GM12878 (cell line): ENCODE results near the gene PRELID2. TPM values are rescaled to one million over a fixed set of nuclear protein-coding genes. Genes with fewer than 3 reads are reported as not detected.

Source experiments
- ATAC-seq: fragments of 200-7000 bp; cut with Tn5 transposase; 3 replicates; pipeline ENCODE4 v1.9.1; 2020; ENCODE audit warnings: mild to moderate bottlenecking, moderate library complexity
- BruUV-seq: library from RNA; stranded (reverse); fragments of 400-500 nt; replicated peaks from 2 replicates; lab custom pipeline; 2021; lab: Mats Ljungman, UMichigan
- CTCF ChIA-PET: fragments of 300-600 bp; sonication (Branson Sonifier 250); formaldehyde crosslinking; extraction: SDS; loops from one replicate; lab custom pipeline; 2021; ENCODE audit warnings: inconsistent platforms; lab: Yijun Ruan, JAX
- POLR2A ChIA-PET: fragments of 350-600 bp; formaldehyde crosslinking; extraction: SDS; loops from one replicate; lab custom pipeline; 2021; ENCODE audit warnings: inconsistent platforms; lab: Charles Lee
- RAD21 ChIA-PET: fragments of 300-600 bp; sonication (Branson Sonifier 250); formaldehyde crosslinking; loops from one replicate; lab custom pipeline; 2023; ENCODE audit warnings: antibody characterized with exemption; ENCODE audit not compliant: unreplicated experiment; lab: Charles Lee
- SMC1A ChIA-PET: fragments of 300-600 bp; sonication (Branson Sonifier 250); formaldehyde crosslinking; loops from one replicate; lab custom pipeline; 2023; ENCODE audit not compliant: unreplicated experiment, uncharacterized antibody; lab: Charles Lee
- DNase-seq: peaks from one replicate; pipeline ENCODE4 v3.0.0-alpha.2; 2011; ENCODE audit warnings: low read depth, low spot score
- FAIRE-seq: peaks from 3 replicates; lab custom pipeline; 2011; peaks lifted over from hg19 to GRCh38; lab: Jason Lieb, UNC
- H2AFZ ChIP-seq: 2 replicates; pipeline ENCODE4 v1.6.0; 2011; ENCODE audit warnings: low read depth, low read length, control low read depth; ENCODE audit not compliant: control insufficient read depth
- H3K27ac ChIP-seq: 2 replicates; pipeline ENCODE4 v1.5.1; 2011; ENCODE audit warnings: control low read depth; ENCODE audit not compliant: control insufficient read depth, insufficient read depth
- H3K27me3 ChIP-seq, 2 experiments: replicated peaks in 1 of 2; 2 replicates each; pipeline versions ENCODE4 v1.6.0 to v1.6.1; 2011; ENCODE audit warnings: low read length in 1 of 2; ENCODE audit not compliant: control insufficient read depth in 2 of 2, insufficient read depth in 2 of 2
- H3K36me3 ChIP-seq, 2 experiments: 2 replicates each; pipeline ENCODE4 v1.5.1; 2011; ENCODE audit warnings: low read length in 1 of 2; ENCODE audit not compliant: control insufficient read depth in 2 of 2, insufficient read depth in 2 of 2
- H3K4me1 ChIP-seq: 2 replicates; pipeline ENCODE4 v1.6.1; 2011; ENCODE audit warnings: mild to moderate bottlenecking, low read length, moderate library complexity, mixed read lengths; ENCODE audit not compliant: control insufficient read depth, insufficient read depth
- H3K4me2 ChIP-seq: 2 replicates; pipeline ENCODE4 v1.6.0; 2011; ENCODE audit warnings: control low read depth; ENCODE audit not compliant: control insufficient read depth, insufficient read depth
- H3K4me3 ChIP-seq: fragments of 200-600 bp; sonication (generic); 2 replicates; pipeline ENCODE4 v1.5.1; 2016
- H3K79me2 ChIP-seq: 2 replicates; pipeline ENCODE4 v1.6.0; 2011; ENCODE audit warnings: low read length; ENCODE audit not compliant: control insufficient read depth, insufficient read depth
- H3K9ac ChIP-seq: 2 replicates; pipeline ENCODE4 v1.8.0; 2011; ENCODE audit warnings: low read length, control low read depth, mixed read lengths; ENCODE audit not compliant: control insufficient read depth, insufficient read depth
- H3K9me3 ChIP-seq: replicated peaks from 3 replicates; pipeline ENCODE4 v1.5.1; 2011; ENCODE audit warnings: mild to moderate bottlenecking, low read length; ENCODE audit not compliant: control insufficient read depth, insufficient read depth
- H4K20me1 ChIP-seq: 2 replicates; pipeline ENCODE4 v1.6.0; 2011; ENCODE audit not compliant: control insufficient read depth, insufficient read depth
- BMI1 ChIP-seq: fragments of 450-650 bp; IDR thresholded peaks from 2 replicates; pipeline ENCODE4 v1.6.1; 2016; ENCODE audit warnings: mild to moderate bottlenecking, moderate library complexity, borderline replicate concordance
- GABPA ChIP-seq: IDR thresholded peaks from 2 replicates; pipeline ENCODE4 v1.6.1; 2014; ENCODE audit warnings: antibody characterized with exemption, low read depth, mild to moderate bottlenecking, inconsistent platforms
- IKZF1 ChIP-seq: fragments of 450-650 bp; conservative IDR thresholded peaks from 2 replicates; pipeline ENCODE4 v1.6.1; 2017; ENCODE audit warnings: antibody characterized with exemption, mild to moderate bottlenecking
- POLR2AphosphoS2 ChIP-seq: IDR thresholded peaks from 2 replicates; pipeline ENCODE4 v1.6.1; 2011; ENCODE audit warnings: low read depth, mild to moderate bottlenecking, low read length, improper control_type of control experiment, moderate library complexity
- SMARCA5 ChIP-seq: fragments of 450-650 bp; IDR thresholded peaks from 2 replicates; pipeline ENCODE4 v1.6.1; 2017; ENCODE audit warnings: mild to moderate bottlenecking
- WRNIP1 ChIP-seq: IDR thresholded peaks from 2 replicates; pipeline ENCODE4 v1.6.1; 2011; ENCODE audit warnings: low read depth, low read length, improper control_type of control experiment, borderline replicate concordance
- WGBS: methylation state at CpG from one replicate; pipeline ENCODE4 v1.1.6; 2016; ENCODE audit warnings: low lambda C conversion rate; ENCODE audit not compliant: insufficient replicate concordance, insufficient coverage; ENCODE audit errors: missing lambda C conversion rate; 5-methylcytosine and 5-hydroxymethylcytosine counted together
- in situ Hi-C: fragments of 300-500 bp; cut with MboI; formaldehyde crosslinking; loops from 9 replicates; pipeline ENCODE4 v1.14.3; 2018; ENCODE audit warnings: mixed read lengths
- intact Hi-C: fragments of 100-400 bp; cut with micrococcal nuclease; formaldehyde crosslinking; loops from one replicate; pipeline ENCODE4 v1.14.2; 2022; ENCODE audit not compliant: unreplicated experiment
- polyA plus RNA-seq, 11 experiments: library from polyadenylated mRNA; depleted of rRNA in 4 of 11; unstranded in 6 of 11; stranded (reverse) in 5 of 11; fragments of >200 nt; fragmentation: Nextera tagmentation in 4 of 11; fragmentation: Illumina TruSeq in 1 of 11; extraction: Ambion mirVana in 4 of 11; extraction: Trizol in 1 of 11; gene quantifications; 1 replicate in 1 of 11; 2 replicates in 10 of 11; pipeline versions ENCODE4 v1.2.1 to v1.2.3, GENCODE V29; 2011 to 2016; ENCODE audit warnings: inconsistent platforms in 2 of 11, missing spikeins in 2 of 11, low read depth in 1 of 11
- total RNA-seq, 4 experiments: library from RNA; depleted of rRNA in 3 of 4; stranded (reverse); fragments of >200 nt in 3 of 4; fragmentation: Illumina TruSeq in 1 of 4; extraction: Trizol in 1 of 4; gene quantifications; 2 replicates each; pipeline versions ENCODE4 v1.2.1 to v1.2.3, GENCODE V29; 2013 to 2021
- TF ChIP-seq, protein P1 (sequence below): IDR thresholded peaks from 2 replicates; pipeline ENCODE4 v1.6.1; 2012; ENCODE audit warnings: improper control_type of control experiment, low read depth, low read length; ENCODE audit not compliant: insufficient replicate concordance

Gene PRELID2
- total and polyA plus RNA-seq, 10 of the 15 experiments (the other 5 are each of a cell fraction or from before 2014, with no cell fraction given): 0.07 to 0.31 (median 0.13) TPM; not detected in 5

DNA sequence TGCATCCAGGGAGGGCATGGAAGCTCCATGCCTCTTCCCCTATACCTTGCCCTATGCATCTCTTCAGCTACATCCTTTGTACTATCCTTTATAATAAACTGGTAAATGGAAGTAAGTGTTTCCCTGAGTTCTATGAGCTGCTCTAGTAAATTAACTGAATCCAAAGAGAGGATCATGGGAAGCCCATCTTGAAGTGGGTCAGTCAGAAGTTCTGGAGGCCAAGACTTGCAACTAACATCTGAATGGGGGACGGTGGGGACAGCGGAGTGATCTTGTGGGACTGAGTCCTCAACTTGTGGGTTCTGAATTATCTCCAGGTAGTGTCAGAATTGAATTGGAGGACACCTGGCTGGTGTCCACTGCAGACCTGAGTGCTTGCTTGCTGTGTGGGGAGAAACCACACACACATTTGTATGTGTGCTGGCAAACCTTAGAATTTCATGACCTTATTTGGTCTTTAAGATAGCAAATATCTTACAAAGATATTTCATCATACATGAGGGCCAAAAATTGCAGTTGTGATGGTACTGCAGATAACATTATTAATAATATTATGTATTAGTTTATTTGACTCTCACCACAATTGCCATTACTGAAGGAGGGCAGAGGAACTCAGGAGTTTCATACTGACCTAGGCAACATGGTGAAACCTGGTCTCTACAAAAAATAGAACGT is 5.5 kb upstream of the PRELID2 start:
- no peaks in the 10 kb centered on the region for H4K20me1 ChIP-seq
- RAD21 ChIA-PET: no interaction called here
- SMC1A ChIA-PET: no interaction called here
- H3K4me3 ChIP-seq: no peak overlapping the region
- intact Hi-C loops: no loop called here
- H2AFZ ChIP-seq: no peak overlapping the region
- no peaks in the 10 kb centered on the region for H3K9me3 ChIP-seq
- in situ Hi-C loops: no loop called here
- ATAC-seq (no peak), FAIRE-seq (no peak), DNase-seq (no peak)
- no peaks in the 10 kb centered on the region for H3K79me2 ChIP-seq
- 50% methylated on average over 3 of the region's 3 CpGs for WGBS
- TF ChIP-seq GABPA (no peak), BMI1 (no peak), POLR2AphosphoS2 (no peak), WRNIP1 (no peak), SMARCA5 (no peak), IKZF1 (no peak)
- TF ChIP-seq, protein P1, sequence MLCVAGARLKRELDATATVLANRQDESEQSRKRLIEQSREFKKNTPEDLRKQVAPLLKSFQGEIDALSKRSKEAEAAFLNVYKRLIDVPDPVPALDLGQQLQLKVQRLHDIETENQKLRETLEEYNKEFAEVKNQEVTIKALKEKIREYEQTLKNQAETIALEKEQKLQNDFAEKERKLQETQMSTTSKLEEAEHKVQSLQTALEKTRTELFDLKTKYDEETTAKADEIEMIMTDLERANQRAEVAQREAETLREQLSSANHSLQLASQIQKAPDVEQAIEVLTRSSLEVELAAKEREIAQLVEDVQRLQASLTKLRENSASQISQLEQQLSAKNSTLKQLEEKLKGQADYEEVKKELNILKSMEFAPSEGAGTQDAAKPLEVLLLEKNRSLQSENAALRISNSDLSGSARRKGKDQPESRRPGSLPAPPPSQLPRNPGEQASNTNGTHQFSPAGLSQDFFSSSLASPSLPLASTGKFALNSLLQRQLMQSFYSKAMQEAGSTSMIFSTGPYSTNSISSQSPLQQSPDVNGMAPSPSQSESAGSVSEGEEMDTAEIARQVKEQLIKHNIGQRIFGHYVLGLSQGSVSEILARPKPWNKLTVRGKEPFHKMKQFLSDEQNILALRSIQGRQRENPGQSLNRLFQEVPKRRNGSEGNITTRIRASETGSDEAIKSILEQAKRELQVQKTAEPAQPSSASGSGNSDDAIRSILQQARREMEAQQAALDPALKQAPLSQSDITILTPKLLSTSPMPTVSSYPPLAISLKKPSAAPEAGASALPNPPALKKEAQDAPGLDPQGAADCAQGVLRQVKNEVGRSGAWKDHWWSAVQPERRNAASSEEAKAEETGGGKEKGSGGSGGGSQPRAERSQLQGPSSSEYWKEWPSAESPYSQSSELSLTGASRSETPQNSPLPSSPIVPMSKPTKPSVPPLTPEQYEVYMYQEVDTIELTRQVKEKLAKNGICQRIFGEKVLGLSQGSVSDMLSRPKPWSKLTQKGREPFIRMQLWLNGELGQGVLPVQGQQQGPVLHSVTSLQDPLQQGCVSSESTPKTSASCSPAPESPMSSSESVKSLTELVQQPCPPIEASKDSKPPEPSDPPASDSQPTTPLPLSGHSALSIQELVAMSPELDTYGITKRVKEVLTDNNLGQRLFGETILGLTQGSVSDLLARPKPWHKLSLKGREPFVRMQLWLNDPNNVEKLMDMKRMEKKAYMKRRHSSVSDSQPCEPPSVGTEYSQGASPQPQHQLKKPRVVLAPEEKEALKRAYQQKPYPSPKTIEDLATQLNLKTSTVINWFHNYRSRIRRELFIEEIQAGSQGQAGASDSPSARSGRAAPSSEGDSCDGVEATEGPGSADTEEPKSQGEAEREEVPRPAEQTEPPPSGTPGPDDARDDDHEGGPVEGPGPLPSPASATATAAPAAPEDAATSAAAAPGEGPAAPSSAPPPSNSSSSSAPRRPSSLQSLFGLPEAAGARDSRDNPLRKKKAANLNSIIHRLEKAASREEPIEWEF: no peak
- no peak overlapping the region for H3K9ac ChIP-seq
- no peaks in the 10 kb centered on the region for H3K36me3 ChIP-seq
- CTCF ChIA-PET: no interaction called here
- no peak overlapping the region for H3K27ac ChIP-seq
- BruUV-seq: no TSS peak
- H3K27me3 ChIP-seq: no peaks in the 10 kb centered on the region
- H3K4me1 ChIP-seq: no peaks in the 10 kb centered on the region
- no peak overlapping the region for H3K4me2 ChIP-seq
- POLR2A ChIA-PET: no interaction called here
